ENCODE measurements around the gene AFF2. TPM values are rescaled to one million over a fixed set of nuclear protein-coding genes. Genes with fewer than 3 reads are reported as not detected.

The AFF2 gene
- polyA plus RNA-seq, 1 experiment: 0.04 TPM

GRCh38 chrX:148672517-148672916 lies 172.1 kb downstream of the AFF2 start:
- TF ChIP-seq, protein P1, sequence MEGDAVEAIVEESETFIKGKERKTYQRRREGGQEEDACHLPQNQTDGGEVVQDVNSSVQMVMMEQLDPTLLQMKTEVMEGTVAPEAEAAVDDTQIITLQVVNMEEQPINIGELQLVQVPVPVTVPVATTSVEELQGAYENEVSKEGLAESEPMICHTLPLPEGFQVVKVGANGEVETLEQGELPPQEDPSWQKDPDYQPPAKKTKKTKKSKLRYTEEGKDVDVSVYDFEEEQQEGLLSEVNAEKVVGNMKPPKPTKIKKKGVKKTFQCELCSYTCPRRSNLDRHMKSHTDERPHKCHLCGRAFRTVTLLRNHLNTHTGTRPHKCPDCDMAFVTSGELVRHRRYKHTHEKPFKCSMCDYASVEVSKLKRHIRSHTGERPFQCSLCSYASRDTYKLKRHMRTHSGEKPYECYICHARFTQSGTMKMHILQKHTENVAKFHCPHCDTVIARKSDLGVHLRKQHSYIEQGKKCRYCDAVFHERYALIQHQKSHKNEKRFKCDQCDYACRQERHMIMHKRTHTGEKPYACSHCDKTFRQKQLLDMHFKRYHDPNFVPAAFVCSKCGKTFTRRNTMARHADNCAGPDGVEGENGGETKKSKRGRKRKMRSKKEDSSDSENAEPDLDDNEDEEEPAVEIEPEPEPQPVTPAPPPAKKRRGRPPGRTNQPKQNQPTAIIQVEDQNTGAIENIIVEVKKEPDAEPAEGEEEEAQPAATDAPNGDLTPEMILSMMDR (IDR thresholded peaks at IDR 0.05; ENCODE audit: low read depth, low read length): no peak
- no peak for DNase-seq (ENCODE audit: low read depth, low spot score)
- no peak overlapping the region for H3K4me3 ChIP-seq (ENCODE audit: low read depth, low read length)
- H3K27ac ChIP-seq (ENCODE audit: low read depth, low read length): no peak overlapping the region
- ChIA-PET POLR2A (no interaction called here), CTCF (no interaction called here)
- H3K9me3 ChIP-seq (ENCODE audit: control insufficient read depth, insufficient read depth, low read length): no peaks in the 10 kb centered on the region
- no peaks in the 10 kb centered on the region for H3K27me3 ChIP-seq (ENCODE audit: control insufficient read depth, insufficient read depth, low read length)

DNA sequence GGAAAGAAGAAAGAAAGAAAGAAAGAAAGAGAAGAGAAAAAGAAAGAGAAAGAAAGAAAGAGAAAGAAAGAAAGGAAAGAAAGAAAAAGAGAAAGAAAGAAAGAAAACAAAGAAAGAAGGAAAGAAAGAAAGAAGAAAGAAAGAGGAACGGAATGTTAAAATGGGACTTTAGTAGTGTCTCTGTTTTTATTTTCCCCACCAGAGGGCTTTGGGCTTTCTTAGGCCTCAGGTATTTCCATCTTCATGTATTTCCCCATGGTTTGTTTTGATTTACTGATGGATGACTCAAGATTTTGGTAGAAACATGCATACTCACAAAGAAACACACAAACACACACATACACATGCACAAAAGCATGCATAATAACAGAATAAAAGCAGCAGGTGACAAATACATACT lies 181.2 kb downstream of the AFF2 start:
- Histone ChIP-seq H3K4me3 (ENCODE audit: low read depth, low read length) (no peak overlapping the region), H3K27me3 (ENCODE audit: control insufficient read depth, insufficient read depth, low read length) (no peaks in the 10 kb centered on the region), H3K9me3 (ENCODE audit: control insufficient read depth, insufficient read depth, low read length) (no peaks in the 10 kb centered on the region), H3K27ac (ENCODE audit: low read depth, low read length) (no peak overlapping the region)
- POLR2A ChIA-PET: no interaction called here
- CTCF ChIA-PET: no interaction called here
- no peak for DNase-seq (ENCODE audit: low read depth, low spot score)
- TF ChIP-seq, protein P1 (IDR thresholded peaks at IDR 0.05; ENCODE audit: low read depth, low read length): no peak

DNA sequence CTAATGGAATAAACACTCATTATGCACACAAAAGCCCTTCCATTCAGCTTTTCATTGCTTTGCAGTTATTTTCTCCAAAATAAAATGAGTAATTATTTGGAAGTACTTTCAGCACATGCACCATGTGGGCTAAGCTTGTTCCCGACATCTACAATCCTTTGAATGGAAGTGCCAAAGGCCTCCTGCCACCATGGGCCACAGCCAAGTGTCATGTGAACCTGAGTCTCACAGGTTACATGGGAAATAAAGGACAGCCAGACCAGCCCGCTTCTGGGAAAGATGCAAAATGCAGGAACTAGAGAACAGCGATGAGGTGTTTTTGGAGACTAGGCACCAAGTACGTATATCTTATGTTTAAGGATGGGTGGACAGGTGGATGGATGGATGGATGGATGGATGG lies 181.8 kb downstream of the AFF2 start:
- H3K9me3 ChIP-seq (ENCODE audit: control insufficient read depth, insufficient read depth, low read length): no peaks in the 10 kb centered on the region
- no peak for DNase-seq (ENCODE audit: low read depth, low spot score)
- TF ChIP-seq, protein P1 (IDR thresholded peaks at IDR 0.05; ENCODE audit: low read depth, low read length): no peak
- no peak overlapping the region for H3K27ac ChIP-seq (ENCODE audit: low read depth, low read length)
- H3K27me3 ChIP-seq (ENCODE audit: control insufficient read depth, insufficient read depth, low read length): no peaks in the 10 kb centered on the region
- POLR2A ChIA-PET: no interaction called here
- no peak overlapping the region for H3K4me3 ChIP-seq (ENCODE audit: low read depth, low read length)
- CTCF ChIA-PET: no interaction called here

DNA sequence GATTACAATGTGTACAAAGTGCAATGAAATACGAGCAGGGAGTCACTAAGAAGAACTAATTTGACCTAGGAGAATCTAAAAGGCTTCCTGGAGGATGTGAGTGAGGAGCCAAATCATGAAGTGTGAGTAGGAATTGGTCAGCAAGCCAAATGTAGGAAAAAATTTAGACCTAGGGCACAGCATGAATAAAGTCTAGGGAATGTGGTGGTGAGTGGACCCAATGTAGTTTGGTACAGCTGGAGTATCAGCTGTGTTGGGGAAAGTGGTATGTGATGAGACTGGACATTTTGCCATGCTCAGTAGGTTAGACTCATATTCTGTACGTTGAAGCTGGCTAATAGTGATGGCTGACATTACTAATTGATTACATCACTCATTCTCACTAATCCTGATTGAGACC lies 191.0 kb downstream of the AFF2 start:
- no peaks in the 10 kb centered on the region for H3K27me3 ChIP-seq (ENCODE audit: control insufficient read depth, insufficient read depth, low read length)
- ChIA-PET CTCF (no interaction called here), POLR2A (no interaction called here)
- no peak overlapping the region for H3K4me3 ChIP-seq (ENCODE audit: low read depth, low read length)
- H3K27ac ChIP-seq (ENCODE audit: low read depth, low read length): no peak overlapping the region
- H3K9me3 ChIP-seq (ENCODE audit: control insufficient read depth, insufficient read depth, low read length): no peaks in the 10 kb centered on the region
- TF ChIP-seq, protein P1 (IDR thresholded peaks at IDR 0.05; ENCODE audit: low read depth, low read length): no peak
- no peak for DNase-seq (ENCODE audit: low read depth, low spot score)

- no peak overlapping the region for H3K27ac ChIP-seq (ENCODE audit: low read depth, low read length)
- TF ChIP-seq, protein P1 (IDR thresholded peaks at IDR 0.05; ENCODE audit: low read depth, low read length): no peak
- no peaks in the 10 kb centered on the region for H3K9me3 ChIP-seq (ENCODE audit: control insufficient read depth, insufficient read depth, low read length)
- DNase-seq (ENCODE audit: low read depth, low spot score): no peak
- no peaks in the 10 kb centered on the region for H3K27me3 ChIP-seq (ENCODE audit: control insufficient read depth, insufficient read depth, low read length)
- POLR2A ChIA-PET: no interaction called here
- CTCF ChIA-PET: no interaction called here
- H3K4me3 ChIP-seq (ENCODE audit: low read depth, low read length): no peak overlapping the region
Observed at GRCh38 chrX:148695255-148695654, 194.8 kb downstream of the AFF2 start.
